ENCODE data around the gene XRCC5. TPM values are rescaled to one million over a fixed set of nuclear protein-coding genes. Genes with fewer than 3 reads are reported as not detected.

Gene XRCC5
- total and polyA plus RNA-seq, 2 of the 8 experiments (the other 6 are each of a cell fraction or from before 2014, with no cell fraction given) = 308 to 644 TPM

DNA sequence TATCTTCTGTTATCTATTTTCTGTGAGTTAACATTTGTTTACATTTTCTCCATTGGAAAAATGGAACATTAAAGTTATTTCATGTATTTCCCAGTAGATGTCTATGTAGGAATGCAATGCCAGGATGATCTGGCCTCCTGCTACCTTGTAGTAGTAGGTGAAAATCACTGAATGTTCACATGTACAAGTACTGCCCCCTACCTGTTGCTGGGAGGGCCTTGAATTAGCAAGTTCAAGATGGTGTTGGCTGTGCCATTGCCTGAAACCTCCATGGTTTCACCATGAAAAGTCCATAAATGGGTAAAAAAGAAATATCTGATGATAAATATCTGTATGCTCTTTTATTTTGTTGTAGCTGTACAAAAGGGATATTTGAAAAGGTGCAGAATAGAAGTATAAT lies 30.7 kb downstream of the XRCC5 start:
- H3K9ac ChIP-seq (replicated peaks in 1 of 4; ENCODE audit: extremely low read depth in 1 of 4, low read depth in 3 of 4, low read length in 3 of 4) = no peak overlapping the region
- H2BK5ac ChIP-seq (ENCODE audit: low read depth, low read length) = no peak overlapping the region
- H3K36me3 ChIP-seq (ENCODE audit: control insufficient read depth in 2 of 4, insufficient read depth in 4 of 4, low read length in 3 of 4) = peaks cover 40 to 99% (median 87%) of the 10 kb centered on the region in 4 experiments
- H3K79me1 ChIP-seq (ENCODE audit: low read depth, low read length) = no peaks in the 10 kb centered on the region; the same call in 1 of the 2 replicates
- TF ChIP-seq, protein P1, sequence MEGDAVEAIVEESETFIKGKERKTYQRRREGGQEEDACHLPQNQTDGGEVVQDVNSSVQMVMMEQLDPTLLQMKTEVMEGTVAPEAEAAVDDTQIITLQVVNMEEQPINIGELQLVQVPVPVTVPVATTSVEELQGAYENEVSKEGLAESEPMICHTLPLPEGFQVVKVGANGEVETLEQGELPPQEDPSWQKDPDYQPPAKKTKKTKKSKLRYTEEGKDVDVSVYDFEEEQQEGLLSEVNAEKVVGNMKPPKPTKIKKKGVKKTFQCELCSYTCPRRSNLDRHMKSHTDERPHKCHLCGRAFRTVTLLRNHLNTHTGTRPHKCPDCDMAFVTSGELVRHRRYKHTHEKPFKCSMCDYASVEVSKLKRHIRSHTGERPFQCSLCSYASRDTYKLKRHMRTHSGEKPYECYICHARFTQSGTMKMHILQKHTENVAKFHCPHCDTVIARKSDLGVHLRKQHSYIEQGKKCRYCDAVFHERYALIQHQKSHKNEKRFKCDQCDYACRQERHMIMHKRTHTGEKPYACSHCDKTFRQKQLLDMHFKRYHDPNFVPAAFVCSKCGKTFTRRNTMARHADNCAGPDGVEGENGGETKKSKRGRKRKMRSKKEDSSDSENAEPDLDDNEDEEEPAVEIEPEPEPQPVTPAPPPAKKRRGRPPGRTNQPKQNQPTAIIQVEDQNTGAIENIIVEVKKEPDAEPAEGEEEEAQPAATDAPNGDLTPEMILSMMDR (IDR thresholded peaks at IDR 0.05; ENCODE audit: control extremely low read depth in 1 of 3, insufficient read depth in 1 of 3, low read depth in 1 of 3, low read length in 3 of 3) = peak; percentile 17 to 66 (median 30)
- TF ChIP-seq RAD21 (IDR thresholded peaks at IDR 0.05 in 1 of 2, conservative IDR thresholded peaks at IDR 0.05 in 1 of 2; ENCODE audit: low read depth in 2 of 2, low read length in 2 of 2) (peak; percentile 18 to 40; a peak in 2 of 4 replicates), KDM4A (IDR thresholded peaks at IDR 0.05; ENCODE audit: low read depth, low read length, severe bottlenecking) (no peak)
- no peak overlapping the region for H3K23ac ChIP-seq (ENCODE audit: insufficient read length)
- no peaks in the 10 kb centered on the region for H3K9me3 ChIP-seq (ENCODE audit: insufficient read depth in 2 of 2, low read depth in 1 of 2, low read length in 1 of 2)
- no peak overlapping the region for H4K91ac ChIP-seq (replicated peaks; ENCODE audit: insufficient read length, low read length)
- H2AK5ac ChIP-seq (ENCODE audit: low read depth, low read length) = no peak overlapping the region
- no peak overlapping the region for H3K4me2 ChIP-seq (ENCODE audit: insufficient read depth in 1 of 2, low read depth in 2 of 2, low read length in 2 of 2)
- DNase-seq (ENCODE audit: low read depth in 1 of 2, low spot score in 2 of 2) (no peak), FAIRE-seq (peak; percentile 24)
- no peak overlapping the region for H2BK12ac ChIP-seq (ENCODE audit: low read depth, low read length)
- H3K23me2 ChIP-seq (ENCODE audit: low read depth, low read length) = no peaks in the 10 kb centered on the region
- POLR2A ChIA-PET (ENCODE audit: partially characterized antibody) = interaction anchor here (1.8 to 8.1 kb wide), 3 partner anchors 18 to 26 kb away, joined by 9 to 101 read pairs (median 32); no protein-coding TSS in a partner anchor
- no peaks in the 10 kb centered on the region for H3K27me3 ChIP-seq (replicated peaks in 1 of 4; ENCODE audit: control insufficient read depth in 3 of 4, extremely low read depth in 1 of 4, insufficient read depth in 3 of 4, low read length in 3 of 4)
- no peak overlapping the region for H4K8ac ChIP-seq (ENCODE audit: extremely low read depth, insufficient read depth, low read length)
- no peak overlapping the region for H3K27ac ChIP-seq (ENCODE audit: low read depth, low read length)
- H3K4me1 ChIP-seq (replicated peaks in 1 of 4; ENCODE audit: control insufficient read depth in 3 of 4, insufficient read depth in 4 of 4, low read length in 3 of 4) = no peaks in the 10 kb centered on the region
- CTCF ChIA-PET (ENCODE audit: partially characterized antibody) = interaction anchor here (0.7 to 4.6 kb wide), 10 partner anchors 8 to 1365 kb away, joined by 3 to 24 read pairs (median 6); no protein-coding TSS in a partner anchor
- H3K14ac ChIP-seq (ENCODE audit: insufficient read length) = no peak overlapping the region
- H2BK120ac ChIP-seq (replicated peaks; ENCODE audit: low read depth, low read length) = no peak overlapping the region
- H2AFZ ChIP-seq (ENCODE audit: low read length) = no peak overlapping the region
- H3K4me3 ChIP-seq (ENCODE audit: extremely low read depth in 1 of 4, insufficient read depth in 2 of 4, low read depth in 3 of 4, low read length in 4 of 4) = no peak overlapping the region
- no peak overlapping the region for H3K4ac ChIP-seq (replicated peaks; ENCODE audit: insufficient read length, low read depth, low read length)
- peaks cover 0 to 37% of the 10 kb centered on the region in 2 experiments; a peak in 2 of 4 replicates for H3K79me2 ChIP-seq (ENCODE audit: control insufficient read depth in 1 of 2, insufficient read depth in 2 of 2, low read length in 2 of 2)
- H3K18ac ChIP-seq (ENCODE audit: extremely low read depth, low read length) = no peak overlapping the region
- H2BK20ac ChIP-seq (ENCODE audit: low read length) = no peak overlapping the region
- no peak overlapping the region for H4K5ac ChIP-seq (ENCODE audit: insufficient read length, low read depth, low read length)
- peaks cover 5 to 14% of the 10 kb centered on the region in 2 experiments for H4K20me1 ChIP-seq (replicated peaks in 1 of 2; ENCODE audit: control insufficient read depth in 1 of 2, insufficient read depth in 2 of 2, low read length in 2 of 2)
- no peak overlapping the region for H2BK15ac ChIP-seq (ENCODE audit: low read length)
- no peak overlapping the region for H3K56ac ChIP-seq (replicated peaks; ENCODE audit: insufficient read length, low read depth, low read length)

All from H1 (cell line).